GM19023 (cell line): Measurements from ENCODE around the gene ZNF407.

Source experiments
- ATAC-seq: cut with Tn5 transposase; IDR thresholded peaks from one replicate; pipeline ENCODE4 v1.9.1; 2021; ENCODE audit warnings: mild to moderate bottlenecking, moderate library complexity; ENCODE audit not compliant: unreplicated experiment

ZNF407 gene

DNA sequence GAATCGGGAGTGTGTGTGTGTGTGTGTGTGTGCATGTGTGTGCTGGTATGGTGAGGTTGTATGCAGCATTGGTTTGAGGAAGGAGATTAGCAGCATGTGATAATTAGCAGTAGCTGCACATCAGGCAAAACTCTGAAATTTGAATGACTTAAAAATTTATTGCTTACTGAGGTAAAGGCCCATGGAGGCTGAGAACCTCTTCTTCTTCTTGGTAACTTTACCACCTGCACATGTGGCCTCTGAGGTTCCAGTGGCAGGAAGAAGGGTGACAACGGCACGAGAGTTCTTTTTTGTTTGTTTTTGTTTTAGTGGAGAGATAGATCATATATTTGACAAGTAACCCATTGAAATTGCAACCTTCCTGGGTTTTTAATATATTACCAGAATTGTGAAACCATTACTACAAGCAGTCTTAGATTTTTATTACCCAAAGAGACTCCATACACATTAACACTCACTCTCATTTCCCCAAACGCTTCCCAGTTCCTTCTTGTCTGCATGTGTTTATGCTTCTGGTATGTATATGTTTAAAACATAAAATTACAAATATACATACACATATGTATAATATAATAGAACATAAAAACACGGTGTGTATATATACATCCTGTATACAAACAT, 319.2 kb downstream of the ZNF407 start:
- ATAC-seq, result no peak

- ATAC-seq, result no peak
Observed at GRCh38 chr18:74918276-74918790, 320.7 kb downstream of the ZNF407 start.

GRCh38 chr18:74921057-74921820, 323.6 kb downstream of the ZNF407 start:
- no peak for ATAC-seq

DNA sequence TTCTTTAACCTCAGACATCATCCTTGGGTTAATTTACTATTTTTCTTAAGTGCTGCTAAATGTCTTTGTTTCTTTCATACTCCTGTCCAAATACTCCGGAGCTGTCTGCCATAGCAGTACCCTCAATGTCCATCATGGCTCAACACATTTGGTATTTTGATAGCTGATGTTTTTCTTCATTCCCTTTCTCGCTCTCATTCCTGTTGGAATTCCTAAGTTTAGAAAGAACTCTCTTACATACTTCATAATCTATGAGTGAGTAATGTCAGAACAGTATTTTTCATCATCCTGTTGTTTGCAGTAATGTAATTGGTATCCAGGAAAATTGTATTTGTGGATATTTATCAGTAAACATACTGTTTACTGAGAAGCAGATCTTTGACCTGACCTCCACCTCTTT, 328.4 kb downstream of the ZNF407 start:
- no peak for ATAC-seq

- no peak for ATAC-seq
Observed at GRCh38 chr18:74928194-74928968, 330.7 kb downstream of the ZNF407 start.

GRCh38 chr18:74929110-74929509, 331.4 kb downstream of the ZNF407 start:
- ATAC-seq, result no peak

DNA sequence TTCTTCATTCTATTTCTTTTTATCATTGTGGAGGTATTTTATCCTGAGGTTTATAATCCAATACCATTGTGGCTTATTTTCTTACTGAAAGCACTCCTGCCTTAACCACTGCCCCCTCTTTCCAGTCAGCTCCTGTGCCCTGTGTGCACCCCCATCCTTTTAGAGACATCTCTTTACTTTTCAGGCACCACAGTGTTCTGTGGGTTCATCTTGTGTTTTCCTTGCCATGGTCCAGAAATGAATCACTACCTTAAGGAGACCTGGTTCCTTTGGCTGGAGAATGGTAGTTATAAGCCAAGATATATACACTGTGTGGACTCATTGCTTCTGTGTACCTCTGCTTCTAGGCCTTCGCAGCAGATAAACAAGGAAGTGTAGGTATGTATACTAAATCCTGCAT, 332.9 kb downstream of the ZNF407 start:
- no peak for ATAC-seq

DNA sequence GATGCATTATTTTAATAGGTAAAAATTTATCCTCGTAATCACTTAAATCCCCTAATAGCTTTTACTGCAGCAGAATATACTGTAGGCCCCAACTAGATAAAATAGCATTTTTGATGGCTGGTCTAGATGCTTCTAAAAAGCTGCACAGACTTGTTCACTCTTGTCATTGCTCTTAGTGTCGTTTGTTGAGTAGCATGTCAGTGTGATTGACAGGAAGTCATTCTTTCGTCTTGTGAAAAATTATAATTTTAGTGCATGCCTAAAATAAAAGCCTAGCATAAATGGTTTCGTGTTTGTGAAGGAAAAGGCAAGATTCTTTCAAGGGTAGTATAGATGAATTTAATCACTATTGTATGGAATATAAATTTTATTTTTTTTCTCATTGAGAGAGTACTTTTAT, 336.3 kb downstream of the ZNF407 start:
- no peak for ATAC-seq

GRCh38 chr18:74935434-74935833, 337.8 kb downstream of the ZNF407 start:
- ATAC-seq, result no peak

DNA sequence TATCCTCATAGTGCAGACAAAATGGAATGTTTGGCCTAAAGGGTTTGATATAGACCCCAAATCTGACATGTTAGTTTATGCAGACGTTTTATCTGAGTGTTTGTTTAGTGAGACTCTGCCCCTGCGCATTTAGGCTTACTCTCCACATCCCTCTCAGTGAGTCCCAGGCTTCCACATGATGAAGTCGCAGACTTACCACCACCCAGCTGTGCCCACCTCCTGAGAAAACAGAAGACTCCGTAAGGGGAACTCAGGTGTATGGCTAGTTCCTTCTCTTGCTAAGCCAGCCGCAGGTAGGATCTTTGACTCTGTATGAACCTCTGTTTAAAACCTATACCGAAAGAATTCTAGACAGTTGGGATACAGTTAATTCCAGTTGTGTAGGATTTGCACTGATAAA, 338.7 kb downstream of the ZNF407 start:
- ATAC-seq, result no peak

GRCh38 chr18:74937291-74937690, 339.6 kb downstream of the ZNF407 start:
- no peak for ATAC-seq

DNA sequence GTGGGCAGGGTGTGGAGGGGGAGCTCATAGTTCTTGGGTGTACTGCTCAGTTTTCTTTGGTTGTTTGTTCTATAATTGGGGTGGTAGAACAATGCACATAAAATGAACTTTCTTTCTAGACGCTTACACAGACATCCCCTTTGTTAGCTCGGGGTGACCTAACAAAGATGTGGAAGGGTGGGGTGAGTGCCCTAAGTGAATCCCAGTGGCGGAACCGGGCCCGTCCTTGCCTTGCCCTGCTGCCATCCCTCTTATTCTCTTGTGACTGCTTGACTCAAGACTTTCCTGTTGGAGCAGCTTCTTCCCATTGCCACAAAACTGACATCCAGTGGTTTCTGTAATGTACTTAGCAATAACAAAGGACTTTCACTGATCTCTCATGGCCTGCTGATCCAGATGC, 343.2 kb downstream of the ZNF407 start:
- no peak for ATAC-seq

GRCh38 chr18:74942319-74942910, 344.7 kb downstream of the ZNF407 start:
- peak; percentile 80 for ATAC-seq

DNA sequence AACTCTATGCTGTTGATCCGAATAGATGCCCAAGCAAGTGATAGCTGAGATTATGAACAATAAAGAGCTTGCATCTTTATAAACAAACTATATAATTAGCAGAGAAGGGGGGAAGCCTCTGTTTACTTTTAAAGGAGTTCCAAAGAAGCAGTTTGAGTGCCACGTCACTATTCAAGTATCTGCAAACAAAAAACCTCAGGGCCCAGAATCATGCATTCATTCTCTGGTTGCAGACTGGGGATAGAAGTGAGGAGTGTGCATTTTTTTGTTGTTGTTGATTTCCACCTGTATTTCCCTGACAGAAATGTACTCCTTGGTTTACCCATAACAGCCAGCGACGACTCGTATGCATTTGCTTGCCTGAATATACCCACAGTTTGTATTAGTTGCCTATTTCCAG, 347.0 kb downstream of the ZNF407 start:
- ATAC-seq, result no peak

- ATAC-seq, result no peak
Observed at GRCh38 chr18:74945774-74946545, 348.3 kb downstream of the ZNF407 start.

GRCh38 chr18:74946646-74947375, 349.1 kb downstream of the ZNF407 start:
- no peak for ATAC-seq

- no peak for ATAC-seq
Observed at GRCh38 chr18:74947417-74947816, 349.7 kb downstream of the ZNF407 start.

DNA sequence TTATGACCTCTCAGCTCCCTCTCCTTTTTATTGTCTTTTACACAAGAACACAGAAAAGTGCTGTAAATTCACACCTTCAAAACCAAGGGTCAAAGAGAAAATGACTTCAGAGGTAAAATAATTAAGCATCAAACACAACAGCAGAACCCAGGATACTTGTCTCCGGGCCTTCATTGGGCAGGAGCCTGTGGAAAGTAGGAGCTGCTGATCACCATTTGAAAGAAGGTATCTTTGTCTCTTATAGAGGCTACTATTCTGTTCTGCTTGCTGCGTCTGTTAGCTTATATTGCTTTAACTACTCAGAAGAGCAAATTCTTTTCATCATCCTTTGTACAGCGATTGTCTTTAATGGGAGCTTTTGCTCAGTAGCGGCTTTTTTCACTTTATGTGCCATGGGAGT, 350.2 kb downstream of the ZNF407 start:
- ATAC-seq, result no peak

DNA sequence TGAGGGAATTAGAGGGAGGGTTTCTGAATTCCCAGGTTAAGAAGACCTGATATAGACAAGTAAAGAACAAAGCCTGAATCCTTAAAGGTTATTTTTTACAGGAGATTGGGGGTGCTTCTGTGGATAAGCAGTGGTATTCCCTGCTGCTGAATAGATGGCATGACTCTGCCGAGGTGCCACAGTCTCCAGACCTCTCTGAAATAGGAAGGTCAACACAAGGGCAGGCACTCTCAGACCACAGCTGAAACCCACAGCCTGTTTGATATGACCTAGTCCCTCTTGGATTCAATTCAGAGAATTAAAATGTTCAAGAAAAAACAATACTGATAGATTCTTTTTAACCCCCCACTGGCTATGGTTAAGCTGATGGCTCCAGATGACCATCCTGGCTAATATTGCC, 351.9 kb downstream of the ZNF407 start:
- ATAC-seq, result no peak

DNA sequence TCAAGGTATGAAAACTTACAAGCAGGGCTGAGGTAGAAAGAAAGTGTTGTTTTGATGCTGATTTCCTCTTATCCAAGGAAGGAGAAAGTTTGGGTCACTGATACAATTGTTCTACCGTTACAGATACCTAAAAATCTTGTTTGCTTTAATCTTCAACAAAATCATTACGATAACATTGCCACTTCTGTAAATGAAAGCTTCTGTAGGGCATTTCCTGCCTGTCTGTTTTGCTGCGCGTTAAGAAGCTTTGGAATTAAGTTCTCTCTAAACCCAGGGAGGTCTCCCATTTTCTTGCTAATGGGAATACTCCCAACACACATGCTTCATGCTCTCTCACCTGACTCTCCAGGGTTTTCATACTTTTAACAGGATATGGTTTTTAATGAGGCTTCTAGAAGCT, 352.8 kb downstream of the ZNF407 start:
- no peak for ATAC-seq
